ENCODE measurements around the gene TLX1.

TLX1 gene

DNA sequence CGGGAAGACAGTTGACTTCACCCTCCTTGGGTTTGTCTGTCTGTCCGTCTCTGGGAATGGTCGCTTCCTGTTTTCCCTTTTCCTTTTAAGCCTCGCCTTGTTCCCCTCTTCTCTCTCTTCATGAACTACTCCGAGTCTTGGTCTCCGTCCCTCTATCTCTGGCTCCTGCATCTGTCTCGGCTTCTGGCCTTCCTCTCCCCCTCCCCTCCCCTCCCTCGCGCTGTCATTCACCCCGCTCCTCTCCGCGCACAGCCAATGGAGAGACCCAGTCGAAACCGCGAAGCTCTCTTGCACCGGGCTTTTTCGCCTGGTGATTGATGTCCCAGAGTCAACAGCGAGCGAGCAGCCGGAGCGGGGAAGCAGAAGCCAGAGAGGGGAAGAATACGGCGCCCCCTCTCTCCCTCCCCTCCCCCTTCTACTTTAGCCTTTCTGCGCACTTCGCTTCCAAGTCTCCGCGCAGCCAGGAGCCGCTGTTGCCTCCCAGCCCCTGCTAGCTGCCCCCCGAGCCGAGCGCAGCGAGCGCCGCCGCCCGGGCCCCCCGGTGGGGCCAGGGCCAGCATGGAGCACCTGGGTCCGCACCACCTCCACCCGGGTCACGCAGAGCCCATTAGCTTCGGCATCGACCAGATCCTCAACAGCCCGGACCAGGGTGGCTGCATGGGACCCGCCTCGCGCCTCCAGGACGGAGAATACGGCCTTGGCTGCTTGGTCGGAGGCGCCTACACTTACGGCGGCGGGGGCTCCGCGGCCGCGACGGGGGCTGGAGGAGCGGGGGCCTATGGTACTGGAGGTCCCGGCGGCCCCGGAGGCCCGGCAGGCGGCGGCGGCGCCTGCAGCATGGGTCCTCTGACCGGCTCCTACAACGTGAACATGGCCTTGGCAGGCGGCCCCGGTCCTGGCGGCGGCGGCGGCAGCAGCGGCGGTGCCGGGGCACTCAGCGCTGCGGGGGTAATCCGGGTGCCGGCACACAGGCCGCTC is at the start of gene TLX1:
TSS of gene TLX1 (plus strand) at position 317 of the 978 bp plus-strand sequence. CDS start at position 559, 242 bp downstream.
- H3K27me3 ChIP-seq (replicated peaks): peaks cover 97% of the 10 kb centered on the region
- no peaks in the 10 kb centered on the region for H3K36me3 ChIP-seq (replicated peaks)
- H3K4me3 ChIP-seq (ENCODE audit: low read depth, low read length): no peak within 1 kb of the TSS
- H3K27ac ChIP-seq: no peak within 1 kb of the TSS
- no peak for DNase-seq
- TF ChIP-seq CTCF (IDR thresholded peaks at IDR 0.05; ENCODE audit: low read depth, low read length, missing control alignments): no peak
- in situ Hi-C loops (cut with HindIII; ENCODE audit: low pct_ligation_motif_present, low sequenced_read_pairs): no loop called here

- no peak overlapping the region for H3K27ac ChIP-seq
- H3K27me3 ChIP-seq (replicated peaks): peaks cover 13% of the 10 kb centered on the region
- no peak for TF ChIP-seq CTCF (IDR thresholded peaks at IDR 0.05; ENCODE audit: low read depth, low read length, missing control alignments)
- no peaks in the 10 kb centered on the region for H3K36me3 ChIP-seq (replicated peaks)
- in situ Hi-C loops (cut with HindIII; ENCODE audit: low pct_ligation_motif_present, low sequenced_read_pairs): no loop called here
- no peak overlapping the region for H3K4me3 ChIP-seq (ENCODE audit: low read depth, low read length)
- DNase-seq: no peak
Observed at GRCh38 chr10:101085846-101086245, 45.3 kb upstream of the TLX1 start.

- Histone ChIP-seq H3K27ac (no peak overlapping the region), H3K36me3 (replicated peaks) (no peaks in the 10 kb centered on the region), H3K27me3 (replicated peaks) (peaks cover 10% of the 10 kb centered on the region), H3K4me3 (ENCODE audit: low read depth, low read length) (no peak overlapping the region)
- in situ Hi-C loops (cut with HindIII; ENCODE audit: low pct_ligation_motif_present, low sequenced_read_pairs): no loop called here
- DNase-seq: no peak
- TF ChIP-seq CTCF (IDR thresholded peaks at IDR 0.05; ENCODE audit: low read depth, low read length, missing control alignments): no peak
Observed at GRCh38 chr10:101087376-101087775, 43.7 kb upstream of the TLX1 start.

- Histone ChIP-seq H3K36me3 (replicated peaks) (no peaks in the 10 kb centered on the region), H3K27me3 (replicated peaks) (peaks cover 13% of the 10 kb centered on the region), H3K27ac (no peak overlapping the region), H3K4me3 (ENCODE audit: low read depth, low read length) (no peak overlapping the region)
- no peak for TF ChIP-seq CTCF (IDR thresholded peaks at IDR 0.05; ENCODE audit: low read depth, low read length, missing control alignments)
- in situ Hi-C loops (cut with HindIII; ENCODE audit: low pct_ligation_motif_present, low sequenced_read_pairs): no loop called here
- no peak for DNase-seq
Observed at GRCh38 chr10:101087965-101088364, 43.1 kb upstream of the TLX1 start.

DNA sequence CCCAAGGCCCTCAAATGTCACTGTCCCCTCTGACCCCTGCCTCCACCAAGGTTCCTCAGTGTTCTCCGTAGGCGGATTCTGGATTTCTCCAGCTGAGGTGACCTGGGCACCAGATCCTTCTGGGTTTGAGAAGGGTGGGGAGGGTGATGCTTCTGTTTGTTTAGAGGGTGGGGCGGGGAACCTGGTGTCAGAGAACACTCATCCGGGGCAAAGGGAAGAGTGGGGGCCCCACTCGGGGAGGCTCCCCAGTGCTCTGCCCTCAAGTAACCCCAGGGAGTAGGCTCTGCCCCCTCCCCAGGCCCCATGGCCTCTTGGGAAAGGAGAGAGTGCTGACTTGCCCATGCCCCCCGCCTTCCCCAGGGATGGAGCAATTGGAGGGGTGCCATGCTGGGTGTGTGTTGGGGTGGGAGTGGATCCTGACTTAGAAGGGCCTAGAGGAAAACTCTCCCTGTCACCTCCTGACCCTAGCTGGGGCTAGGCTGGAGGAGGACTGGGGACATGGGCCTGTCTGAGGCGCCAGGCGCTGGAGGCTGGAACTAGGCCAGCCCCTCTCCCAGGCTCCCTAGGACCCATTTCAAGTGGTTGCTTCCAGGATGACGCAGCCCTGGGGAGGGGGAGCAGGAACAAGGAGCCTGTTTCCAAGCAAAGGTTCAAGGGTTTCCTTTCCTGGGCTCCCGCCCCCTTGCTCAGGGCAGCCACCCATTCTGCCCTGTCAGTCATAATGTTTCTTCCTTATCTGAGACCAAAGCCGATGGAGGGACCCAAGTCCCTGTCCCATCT is 41.4 kb upstream of the TLX1 start:
- DNase-seq: no peak
- Histone ChIP-seq H3K4me3 (ENCODE audit: low read depth, low read length) (no peak overlapping the region), H3K27me3 (replicated peaks) (peaks cover 15% of the 10 kb centered on the region), H3K36me3 (replicated peaks) (no peaks in the 10 kb centered on the region), H3K27ac (no peak overlapping the region)
- no peak for TF ChIP-seq CTCF (IDR thresholded peaks at IDR 0.05; ENCODE audit: low read depth, low read length, missing control alignments)
- in situ Hi-C loops (cut with HindIII; ENCODE audit: low pct_ligation_motif_present, low sequenced_read_pairs): no loop called here
